GM12873 (cell line): ENCODE results near the gene PLSCR5.

Experiments
- CTCF ChIP-seq: IDR thresholded peaks from 2 replicates; pipeline ENCODE4 v1.5.1; 2012; ENCODE audit warnings: low read depth, mild to moderate bottlenecking, moderate library complexity, low read length, control low read depth; ENCODE audit not compliant: insufficient read depth; ENCODE audit errors: missing control alignments

The PLSCR5 gene

GRCh38 chr3:146544002-146544928 is 60.9 kb downstream of the PLSCR5 start, which contains the start of gene PLSCR1:
Gene PLSCR1, minus strand, starts transcription at chr3:146544607. Its CDS starts 8,055 bp downstream, at chr3:146536552.
- no peak for TF ChIP-seq CTCF

GRCh38 chr3:146543461-146544001 is 61.6 kb downstream of the PLSCR5 start:
- no peak for TF ChIP-seq CTCF

GRCh38 chr3:146542978-146543377 is 62.2 kb downstream of the PLSCR5 start:
- TF ChIP-seq CTCF, result no peak

- TF ChIP-seq CTCF, result no peak
Observed at GRCh38 chr3:146542179-146542578, 63.0 kb downstream of the PLSCR5 start.

GRCh38 chr3:146540978-146541377 is 64.2 kb downstream of the PLSCR5 start:
- TF ChIP-seq CTCF, result no peak

- no peak for TF ChIP-seq CTCF
Observed at GRCh38 chr3:146540236-146540635, 64.9 kb downstream of the PLSCR5 start.

- no peak for TF ChIP-seq CTCF
Observed at GRCh38 chr3:146539315-146539714, 65.8 kb downstream of the PLSCR5 start.
